SK-N-SH treated with all-trans-retinoic acid at 6 μM for 48 hours (cell line): Measurements from ENCODE around the gene BCR.

Experiments
- ATAC-seq: fragments of 200-7000 bp; cut with Tn5 transposase; 3 replicates; pipeline ENCODE4 v1.9.1; 2020; ENCODE audit warnings: mild to moderate bottlenecking, moderate library complexity
- ARNTL ChIP-seq: fragments of 450-650 bp; formaldehyde crosslinking; IDR thresholded peaks from 2 replicates; pipeline ENCODE4 v1.5.0; 2020; ENCODE audit warnings: low read depth, mild to moderate bottlenecking, moderate library complexity, borderline replicate concordance
- BACH2 ChIP-seq: fragments of 250-450 bp; sonication (Bioruptor Pico); IDR thresholded peaks from 2 replicates; pipeline ENCODE4 v1.9.0; 2021; ENCODE audit warnings: mild to moderate bottlenecking, borderline replicate concordance
- CSDC2 ChIP-seq: fragments of 250-450 bp; sonication (Bioruptor Pico); IDR thresholded peaks from 2 replicates; pipeline ENCODE4 v1.5.0; 2020; ENCODE audit warnings: mild to moderate bottlenecking, moderate library complexity
- ESRRG ChIP-seq: fragments of 250-450 bp; sonication (Bioruptor Pico); IDR thresholded peaks from 2 replicates; pipeline ENCODE4 v1.6.1; 2021; ENCODE audit warnings: mild to moderate bottlenecking
- GLIS3 ChIP-seq: fragments of 250-450 bp; sonication (Bioruptor Pico); IDR thresholded peaks from 2 replicates; pipeline ENCODE4 v1.5.0; 2020; ENCODE audit warnings: mild to moderate bottlenecking, moderate library complexity
- ISL1 ChIP-seq: fragments of 250-450 bp; sonication (Bioruptor Pico); IDR thresholded peaks from 2 replicates; pipeline ENCODE4 v2.1.2; 2022; ENCODE audit warnings: mild to moderate bottlenecking, moderate library complexity
- OSR1 ChIP-seq: fragments of 250-450 bp; sonication (Bioruptor Pico); IDR thresholded peaks from 2 replicates; pipeline ENCODE4 v1.8.0; 2022; ENCODE audit warnings: moderate library complexity, mild to moderate bottlenecking, inconsistent platforms
- PPARA ChIP-seq: fragments of 250-450 bp; sonication (Bioruptor Pico); IDR thresholded peaks from 2 replicates; pipeline ENCODE4 v1.5.0; 2020; ENCODE audit warnings: mild to moderate bottlenecking, borderline replicate concordance
- SNAI2 ChIP-seq: fragments of 250-450 bp; sonication (Bioruptor Pico); IDR thresholded peaks from 2 replicates; pipeline ENCODE4 v1.5.0; 2020; ENCODE audit warnings: mild to moderate bottlenecking, moderate library complexity
- TCF4 ChIP-seq: fragments of 250-450 bp; sonication (Bioruptor Pico); IDR thresholded peaks from 2 replicates; pipeline ENCODE4 v1.8.0; 2021; ENCODE audit warnings: mild to moderate bottlenecking, moderate library complexity, borderline replicate concordance
- TOX ChIP-seq: fragments of 250-450 bp; sonication (Bioruptor Pico); IDR thresholded peaks from 2 replicates; pipeline ENCODE4 v1.8.0; 2021; ENCODE audit warnings: mild to moderate bottlenecking, moderate library complexity, borderline replicate concordance
- ZC3H10 ChIP-seq: fragments of 250-450 bp; sonication (Bioruptor Pico); IDR thresholded peaks from 2 replicates; pipeline ENCODE4 v1.5.1; 2021; ENCODE audit warnings: mild to moderate bottlenecking, moderate library complexity
- ZFP30 ChIP-seq: fragments of 450-650 bp; formaldehyde crosslinking; IDR thresholded peaks from 2 replicates; pipeline ENCODE4 v1.5.0; 2022; ENCODE audit warnings: mild to moderate bottlenecking, moderate library complexity
- ZNF565 ChIP-seq: fragments of 450-650 bp; formaldehyde crosslinking; conservative IDR thresholded peaks from 2 replicates; pipeline ENCODE4 v1.5.0; 2020; ENCODE audit warnings: low read depth, mild to moderate bottlenecking, moderate library complexity
- ZNF70 ChIP-seq: fragments of 450-650 bp; formaldehyde crosslinking; IDR thresholded peaks from 2 replicates; pipeline ENCODE4 v1.5.0; 2020; ENCODE audit warnings: mild to moderate bottlenecking, moderate library complexity
- ZNF8 ChIP-seq: fragments of 450-650 bp; formaldehyde crosslinking; IDR thresholded peaks from 2 replicates; pipeline ENCODE4 v1.5.0; 2020; ENCODE audit warnings: mild to moderate bottlenecking, moderate library complexity
- TF ChIP-seq, protein P1 (sequence below): fragments of 250-450 bp; sonication (Bioruptor Pico); IDR thresholded peaks from 2 replicates; pipeline ENCODE4 v1.8.0; 2020; ENCODE audit warnings: mild to moderate bottlenecking, moderate library complexity, borderline replicate concordance
- TF ChIP-seq, protein P2 (sequence below): fragments of 250-450 bp; sonication (Bioruptor Pico); IDR thresholded peaks from 2 replicates; pipeline ENCODE4 v1.5.1; 2021; ENCODE audit warnings: mild to moderate bottlenecking, moderate library complexity
- TF ChIP-seq, protein P3 (sequence below): fragments of 250-450 bp; sonication (Bioruptor Pico); IDR thresholded peaks from 2 replicates; pipeline ENCODE4 v1.8.0; 2021; ENCODE audit warnings: low read depth, mild to moderate bottlenecking, moderate library complexity, borderline replicate concordance
- TF ChIP-seq, protein P4 (sequence below): fragments of 250-450 bp; sonication (Bioruptor Pico); IDR thresholded peaks from 2 replicates; pipeline ENCODE4 v1.5.0; 2020; ENCODE audit warnings: mild to moderate bottlenecking, moderate library complexity

BCR gene

DNA sequence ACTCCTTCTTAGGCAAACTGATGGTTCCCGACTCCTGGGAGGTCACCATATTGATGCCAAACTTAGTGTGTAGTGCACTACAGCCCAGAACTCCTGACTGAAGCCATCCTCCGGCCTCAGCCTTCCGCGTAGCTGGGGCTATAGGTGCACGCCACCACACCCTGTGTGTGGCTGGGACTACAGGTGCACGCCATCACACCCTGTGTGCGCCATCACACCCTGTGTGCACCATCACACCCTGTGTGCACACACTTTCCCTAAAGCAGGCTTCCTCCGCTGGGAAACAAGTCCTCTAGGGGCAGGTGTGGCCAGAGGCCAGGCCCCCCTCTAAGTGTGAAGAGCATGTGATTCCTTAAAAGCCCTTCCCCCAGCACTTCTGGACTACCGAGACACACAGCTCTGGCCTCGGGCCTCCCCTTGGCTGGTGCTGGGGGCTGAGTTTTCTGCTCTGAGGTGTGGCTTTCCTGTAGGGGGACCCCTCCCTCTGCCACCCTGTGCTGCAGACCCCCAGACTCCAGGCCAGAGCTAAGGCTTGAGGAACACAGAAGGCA is 81.7 kb downstream of the BCR start:
- TF ChIP-seq, protein P1, sequence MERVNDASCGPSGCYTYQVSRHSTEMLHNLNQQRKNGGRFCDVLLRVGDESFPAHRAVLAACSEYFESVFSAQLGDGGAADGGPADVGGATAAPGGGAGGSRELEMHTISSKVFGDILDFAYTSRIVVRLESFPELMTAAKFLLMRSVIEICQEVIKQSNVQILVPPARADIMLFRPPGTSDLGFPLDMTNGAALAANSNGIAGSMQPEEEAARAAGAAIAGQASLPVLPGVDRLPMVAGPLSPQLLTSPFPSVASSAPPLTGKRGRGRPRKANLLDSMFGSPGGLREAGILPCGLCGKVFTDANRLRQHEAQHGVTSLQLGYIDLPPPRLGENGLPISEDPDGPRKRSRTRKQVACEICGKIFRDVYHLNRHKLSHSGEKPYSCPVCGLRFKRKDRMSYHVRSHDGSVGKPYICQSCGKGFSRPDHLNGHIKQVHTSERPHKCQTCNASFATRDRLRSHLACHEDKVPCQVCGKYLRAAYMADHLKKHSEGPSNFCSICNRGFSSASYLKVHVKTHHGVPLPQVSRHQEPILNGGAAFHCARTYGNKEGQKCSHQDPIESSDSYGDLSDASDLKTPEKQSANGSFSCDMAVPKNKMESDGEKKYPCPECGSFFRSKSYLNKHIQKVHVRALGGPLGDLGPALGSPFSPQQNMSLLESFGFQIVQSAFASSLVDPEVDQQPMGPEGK (CRISPR knock-in tag), result no peak
- no peak for TF ChIP-seq SNAI2 (CRISPR knock-in tag)
- no peak for TF ChIP-seq ZNF8 (CRISPR knock-in tag)
- TF ChIP-seq BACH2 (CRISPR knock-in tag), result no peak
- TF ChIP-seq, protein P2, sequence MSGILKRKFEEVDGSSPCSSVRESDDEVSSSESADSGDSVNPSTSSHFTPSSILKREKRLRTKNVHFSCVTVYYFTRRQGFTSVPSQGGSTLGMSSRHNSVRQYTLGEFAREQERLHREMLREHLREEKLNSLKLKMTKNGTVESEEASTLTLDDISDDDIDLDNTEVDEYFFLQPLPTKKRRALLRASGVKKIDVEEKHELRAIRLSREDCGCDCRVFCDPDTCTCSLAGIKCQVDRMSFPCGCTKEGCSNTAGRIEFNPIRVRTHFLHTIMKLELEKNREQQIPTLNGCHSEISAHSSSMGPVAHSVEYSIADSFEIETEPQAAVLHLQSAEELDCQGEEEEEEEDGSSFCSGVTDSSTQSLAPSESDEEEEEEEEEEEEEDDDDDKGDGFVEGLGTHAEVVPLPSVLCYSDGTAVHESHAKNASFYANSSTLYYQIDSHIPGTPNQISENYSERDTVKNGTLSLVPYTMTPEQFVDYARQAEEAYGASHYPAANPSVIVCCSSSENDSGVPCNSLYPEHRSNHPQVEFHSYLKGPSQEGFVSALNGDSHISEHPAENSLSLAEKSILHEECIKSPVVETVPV, result no peak
- TF ChIP-seq, protein P3, sequence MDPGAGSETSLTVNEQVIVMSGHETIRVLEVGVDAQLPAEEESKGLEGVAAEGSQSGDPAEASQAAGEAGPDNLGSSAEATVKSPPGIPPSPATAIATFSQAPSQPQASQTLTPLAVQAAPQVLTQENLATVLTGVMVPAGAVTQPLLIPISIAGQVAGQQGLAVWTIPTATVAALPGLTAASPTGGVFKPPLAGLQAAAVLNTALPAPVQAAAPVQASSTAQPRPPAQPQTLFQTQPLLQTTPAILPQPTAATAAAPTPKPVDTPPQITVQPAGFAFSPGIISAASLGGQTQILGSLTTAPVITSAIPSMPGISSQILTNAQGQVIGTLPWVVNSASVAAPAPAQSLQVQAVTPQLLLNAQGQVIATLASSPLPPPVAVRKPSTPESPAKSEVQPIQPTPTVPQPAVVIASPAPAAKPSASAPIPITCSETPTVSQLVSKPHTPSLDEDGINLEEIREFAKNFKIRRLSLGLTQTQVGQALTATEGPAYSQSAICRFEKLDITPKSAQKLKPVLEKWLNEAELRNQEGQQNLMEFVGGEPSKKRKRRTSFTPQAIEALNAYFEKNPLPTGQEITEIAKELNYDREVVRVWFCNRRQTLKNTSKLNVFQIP (CRISPR knock-in tag), result no peak
- TF ChIP-seq ESRRG (CRISPR knock-in tag), result no peak
- no peak for TF ChIP-seq ARNTL (CRISPR knock-in tag)
- no peak for TF ChIP-seq TOX (CRISPR knock-in tag)
- no peak for TF ChIP-seq ZFP30
- no peak for TF ChIP-seq TCF4
- no peak for TF ChIP-seq ZNF565
- TF ChIP-seq, protein P4, sequence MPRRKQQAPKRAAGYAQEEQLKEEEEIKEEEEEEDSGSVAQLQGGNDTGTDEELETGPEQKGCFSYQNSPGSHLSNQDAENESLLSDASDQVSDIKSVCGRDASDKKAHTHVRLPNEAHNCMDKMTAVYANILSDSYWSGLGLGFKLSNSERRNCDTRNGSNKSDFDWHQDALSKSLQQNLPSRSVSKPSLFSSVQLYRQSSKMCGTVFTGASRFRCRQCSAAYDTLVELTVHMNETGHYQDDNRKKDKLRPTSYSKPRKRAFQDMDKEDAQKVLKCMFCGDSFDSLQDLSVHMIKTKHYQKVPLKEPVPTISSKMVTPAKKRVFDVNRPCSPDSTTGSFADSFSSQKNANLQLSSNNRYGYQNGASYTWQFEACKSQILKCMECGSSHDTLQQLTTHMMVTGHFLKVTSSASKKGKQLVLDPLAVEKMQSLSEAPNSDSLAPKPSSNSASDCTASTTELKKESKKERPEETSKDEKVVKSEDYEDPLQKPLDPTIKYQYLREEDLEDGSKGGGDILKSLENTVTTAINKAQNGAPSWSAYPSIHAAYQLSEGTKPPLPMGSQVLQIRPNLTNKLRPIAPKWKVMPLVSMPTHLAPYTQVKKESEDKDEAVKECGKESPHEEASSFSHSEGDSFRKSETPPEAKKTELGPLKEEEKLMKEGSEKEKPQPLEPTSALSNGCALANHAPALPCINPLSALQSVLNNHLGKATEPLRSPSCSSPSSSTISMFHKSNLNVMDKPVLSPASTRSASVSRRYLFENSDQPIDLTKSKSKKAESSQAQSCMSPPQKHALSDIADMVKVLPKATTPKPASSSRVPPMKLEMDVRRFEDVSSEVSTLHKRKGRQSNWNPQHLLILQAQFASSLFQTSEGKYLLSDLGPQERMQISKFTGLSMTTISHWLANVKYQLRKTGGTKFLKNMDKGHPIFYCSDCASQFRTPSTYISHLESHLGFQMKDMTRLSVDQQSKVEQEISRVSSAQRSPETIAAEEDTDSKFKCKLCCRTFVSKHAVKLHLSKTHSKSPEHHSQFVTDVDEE (CRISPR knock-in tag), result no peak
- TF ChIP-seq GLIS3 (CRISPR knock-in tag), result no peak
- no peak for TF ChIP-seq PPARA
- no peak for TF ChIP-seq ZNF70
- TF ChIP-seq OSR1 (CRISPR knock-in tag), result no peak
- TF ChIP-seq CSDC2 (CRISPR knock-in tag), result no peak
- no peak for ATAC-seq

DNA sequence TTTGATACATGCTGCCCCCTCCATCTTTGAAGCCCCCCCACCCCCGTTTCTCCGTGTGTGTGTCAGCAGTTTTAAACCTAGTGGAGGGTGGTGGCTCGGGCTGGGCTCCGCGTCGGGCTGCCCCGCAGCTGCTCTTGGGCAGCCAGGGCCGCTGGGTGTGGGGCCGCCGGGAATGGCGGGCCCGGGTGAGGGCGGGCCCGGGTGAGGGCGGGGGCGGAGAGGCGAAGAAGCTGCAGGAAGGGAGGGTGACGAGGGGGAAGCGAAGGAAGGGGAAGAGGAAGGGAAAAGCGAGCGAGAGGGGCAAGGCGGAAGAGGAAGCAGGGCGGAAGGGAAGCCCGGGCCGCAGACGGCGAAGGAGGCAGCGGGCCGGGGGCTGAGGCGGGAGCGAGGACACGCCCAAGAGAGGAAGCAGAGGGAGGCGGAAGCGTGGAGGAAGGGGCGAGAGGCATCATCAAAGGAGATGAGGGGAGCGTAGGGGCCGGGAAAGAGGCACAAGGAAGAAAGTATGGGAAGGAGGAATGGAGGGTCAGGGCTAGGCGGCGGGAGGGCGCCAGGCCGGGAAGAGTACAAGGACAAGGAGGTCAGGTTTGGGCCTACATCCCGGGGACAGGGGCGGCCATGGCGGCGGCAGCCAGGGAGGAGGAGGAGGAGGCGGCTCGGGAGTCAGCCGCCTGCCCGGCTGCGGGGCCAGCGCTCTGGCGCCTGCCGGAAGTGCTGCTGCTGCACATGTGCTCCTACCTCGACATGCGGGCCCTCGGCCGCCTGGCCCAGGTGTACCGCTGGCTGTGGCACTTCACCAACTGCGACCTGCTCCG is 82.4 kb downstream of the BCR start:
- no peak for ATAC-seq
- TF ChIP-seq ISL1 (CRISPR knock-in tag) (no peak), PPARA (no peak), ZC3H10 (CRISPR knock-in tag) (no peak), SNAI2 (CRISPR knock-in tag) (no peak), TCF4 (no peak), OSR1 (CRISPR knock-in tag) (no peak)
- TF ChIP-seq, protein P1 (CRISPR knock-in tag), result no peak
